GM12891 (cell line): ENCODE measurements around the gene PLEKHS1.

Source experiments
- DNase-seq: peaks from one replicate; pipeline ENCODE4 v3.0.0; 2011; ENCODE audit warnings: low spot score; ENCODE audit not compliant: insufficient read length
- FAIRE-seq: peaks from 2 replicates; lab custom pipeline; 2011; peaks lifted over from hg19 to GRCh38; lab: Jason Lieb, UNC
- PAX5 ChIP-seq: IDR thresholded peaks from 2 replicates; pipeline ENCODE4 v1.6.1; 2011; ENCODE audit warnings: low read length, moderate library complexity, mild to moderate bottlenecking; ENCODE audit not compliant: insufficient read depth, severe bottlenecking
- POLR2A ChIP-seq: IDR thresholded peaks from 2 replicates; pipeline ENCODE4 v1.6.1; 2011; ENCODE audit warnings: low read depth, low read length, control low read depth
- POLR2AphosphoS5 ChIP-seq: IDR thresholded peaks from 2 replicates; pipeline ENCODE4 v1.6.1; 2011; ENCODE audit warnings: low read depth, low read length, control low read depth
- POU2F2 ChIP-seq: IDR thresholded peaks from 2 replicates; pipeline ENCODE4 v1.6.1; 2011; ENCODE audit warnings: low read depth, mild to moderate bottlenecking, control low read depth, low read length, moderate library complexity
- SPI1 ChIP-seq: IDR thresholded peaks from 2 replicates; pipeline ENCODE4 v1.6.1; 2011; ENCODE audit warnings: low read depth, low read length, control low read depth
- TAF1 ChIP-seq: IDR thresholded peaks from 2 replicates; pipeline ENCODE4 v1.6.1; 2011; ENCODE audit warnings: low read depth, low read length, control low read depth

The PLEKHS1 gene

GRCh38 chr10:113739031-113739430 is 12.5 kb upstream of the PLEKHS1 start:
- DNase-seq (no peak), FAIRE-seq (no peak)
- TF ChIP-seq POLR2AphosphoS5 = no peak
- TF ChIP-seq TAF1 = no peak

GRCh38 chr10:113739577-113739976 is 11.9 kb upstream of the PLEKHS1 start:
- no peak for TF ChIP-seq POLR2A
- FAIRE-seq (no peak), DNase-seq (no peak)

GRCh38 chr10:113740850-113741249 is 10.6 kb upstream of the PLEKHS1 start:
- TF ChIP-seq SPI1 = no peak
- no peak for TF ChIP-seq POU2F2
- no peak for TF ChIP-seq TAF1
- no peak for TF ChIP-seq POLR2AphosphoS5
- no peak for TF ChIP-seq POLR2A
- no peak for TF ChIP-seq PAX5
- no peak for DNase-seq
- FAIRE-seq = no peak

GRCh38 chr10:113742466-113742865 is 9.0 kb upstream of the PLEKHS1 start:
- FAIRE-seq (no peak), DNase-seq (no peak)
- TF ChIP-seq PAX5 = no peak
- TF ChIP-seq POLR2A = no peak
- TF ChIP-seq TAF1 = no peak
- TF ChIP-seq SPI1 = no peak
- TF ChIP-seq POLR2AphosphoS5 = no peak
- no peak for TF ChIP-seq POU2F2

GRCh38 chr10:113743594-113743993 is 7.9 kb upstream of the PLEKHS1 start:
- FAIRE-seq (no peak), DNase-seq (no peak)
- TF ChIP-seq POLR2AphosphoS5 = no peak

GRCh38 chr10:113745374-113745773 is 6.1 kb upstream of the PLEKHS1 start:
- DNase-seq (no peak), FAIRE-seq (no peak)
- TF ChIP-seq SPI1 (no peak), TAF1 (no peak), POLR2AphosphoS5 (no peak)

- FAIRE-seq (no peak), DNase-seq (no peak)
- no peak for TF ChIP-seq PAX5
- TF ChIP-seq POLR2A = no peak
- no peak for TF ChIP-seq POU2F2
- TF ChIP-seq POLR2AphosphoS5 = no peak
- TF ChIP-seq TAF1 = no peak
- TF ChIP-seq SPI1 = no peak
These were observed 5.1 kb upstream of the PLEKHS1 start for GRCh38 chr10:113746217-113746957.

GRCh38 chr10:113752553-113752952 is 1.1 kb downstream of the PLEKHS1 start:
- DNase-seq (no peak), FAIRE-seq (no peak)
- no peak for TF ChIP-seq TAF1
- no peak for TF ChIP-seq SPI1
- TF ChIP-seq PAX5 = no peak
- TF ChIP-seq POLR2A = no peak
- TF ChIP-seq POLR2AphosphoS5 = no peak
- TF ChIP-seq POU2F2 = no peak

- no peak for DNase-seq
- no peak for TF ChIP-seq SPI1
- TF ChIP-seq POLR2AphosphoS5 = no peak
- no peak for TF ChIP-seq POLR2A
- TF ChIP-seq POU2F2 = no peak
- TF ChIP-seq PAX5 = no peak
- no peak for TF ChIP-seq TAF1
- FAIRE-seq = no peak
These were observed 1.7 kb downstream of the PLEKHS1 start for GRCh38 chr10:113753020-113753692.

GRCh38 chr10:113754125-113754524 is 2.6 kb downstream of the PLEKHS1 start:
- no peak for FAIRE-seq
- no peak for TF ChIP-seq SPI1
- no peak for TF ChIP-seq TAF1
- TF ChIP-seq POLR2A = no peak
- TF ChIP-seq POLR2AphosphoS5 = no peak
- no peak for TF ChIP-seq PAX5
- TF ChIP-seq POU2F2 = no peak
- no peak for DNase-seq

- FAIRE-seq = no peak
These were observed 3.3 kb downstream of the PLEKHS1 start for GRCh38 chr10:113754768-113755167.

More at GRCh38 chr10:113754768-113755167, 3.3 kb downstream of the PLEKHS1 start:
- no peak for DNase-seq
- no peak for TF ChIP-seq SPI1
- TF ChIP-seq PAX5 = no peak
- no peak for TF ChIP-seq POU2F2
- TF ChIP-seq TAF1 = no peak
- no peak for TF ChIP-seq POLR2AphosphoS5
- TF ChIP-seq POLR2A = no peak
